Colon (tissue), 2 donors: ENCODE results near the gene APOL6.

Experiments used
- FAIRE-seq: peaks from 2 replicates; lab custom pipeline; 2012; peaks lifted over from hg19 to GRCh38; lab: Jason Lieb, UNC
- donor health status: control.
- donor health status: control.

APOL6 gene, protein sequence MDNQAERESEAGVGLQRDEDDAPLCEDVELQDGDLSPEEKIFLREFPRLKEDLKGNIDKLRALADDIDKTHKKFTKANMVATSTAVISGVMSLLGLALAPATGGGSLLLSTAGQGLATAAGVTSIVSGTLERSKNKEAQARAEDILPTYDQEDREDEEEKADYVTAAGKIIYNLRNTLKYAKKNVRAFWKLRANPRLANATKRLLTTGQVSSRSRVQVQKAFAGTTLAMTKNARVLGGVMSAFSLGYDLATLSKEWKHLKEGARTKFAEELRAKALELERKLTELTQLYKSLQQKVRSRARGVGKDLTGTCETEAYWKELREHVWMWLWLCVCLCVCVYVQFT

DNA sequence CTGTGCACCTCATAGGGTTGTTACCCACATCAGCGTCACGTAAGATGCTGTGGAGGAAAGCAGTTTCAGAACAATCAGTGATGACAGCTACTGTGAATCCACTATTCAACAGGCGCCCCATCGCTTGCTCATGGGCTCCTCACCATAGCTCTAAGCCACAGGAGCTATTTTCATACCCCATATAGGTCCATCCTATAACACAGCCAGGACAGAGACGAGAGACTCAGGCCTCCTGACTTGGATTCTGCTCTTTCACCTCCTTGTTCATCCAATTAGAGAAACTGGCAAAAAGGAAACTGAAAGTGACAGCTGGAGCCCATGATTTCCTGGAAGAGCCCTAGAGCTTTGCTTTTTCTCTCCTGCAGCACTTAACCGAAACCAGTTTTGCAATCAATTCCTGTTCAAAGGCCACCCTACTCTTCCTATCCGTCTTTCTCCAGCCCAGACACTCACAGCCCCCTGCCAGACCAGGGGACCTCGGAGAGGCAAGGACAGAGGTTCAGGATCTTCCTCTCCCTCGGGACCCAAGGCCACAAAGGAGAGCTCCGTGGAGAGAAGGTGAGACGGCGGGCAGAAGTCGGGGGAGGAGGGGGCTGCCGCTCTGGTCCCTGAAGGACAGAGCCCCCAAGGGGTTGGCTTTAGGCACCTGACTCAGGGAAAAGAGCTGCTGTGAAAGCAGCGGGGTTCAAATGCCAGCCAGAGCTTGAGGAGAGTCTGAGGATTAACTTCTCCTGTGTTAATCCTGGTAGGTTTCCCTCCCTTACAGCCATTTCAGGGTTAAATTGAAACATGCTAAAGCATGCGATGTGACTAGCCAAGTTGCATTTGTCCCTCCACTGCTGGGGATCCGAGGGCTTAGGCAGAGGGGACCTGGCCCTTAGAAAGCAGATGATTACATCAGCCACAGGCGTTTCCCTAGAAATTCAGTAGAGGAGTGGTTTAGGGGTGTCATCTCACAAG lies at the start of gene APOL6:
Gene APOL6 (plus strand): TSS at position 381 of the 960 bp plus-strand sequence. CDS start 7,980 bp downstream, outside the sequence.
- FAIRE-seq = no peak

DNA sequence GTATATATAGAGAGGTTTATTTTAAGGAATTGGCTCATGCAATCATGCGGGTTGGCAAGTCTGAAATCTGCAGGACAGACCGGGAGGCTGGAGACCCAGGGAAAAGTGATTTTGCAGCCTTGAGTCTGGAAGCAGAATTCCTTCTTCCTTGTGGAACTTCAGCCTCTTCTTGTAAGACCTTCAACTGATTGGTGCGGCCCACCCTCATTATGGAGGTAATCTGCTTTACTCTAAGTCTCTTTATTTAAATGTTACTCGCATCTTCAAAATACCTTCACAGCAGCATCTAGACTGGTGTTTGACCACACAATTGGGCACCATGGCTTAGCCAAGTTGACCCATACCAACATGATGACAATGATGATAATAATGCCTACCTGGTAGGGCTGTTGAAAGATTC lies 48.9 kb upstream of the APOL6 start:
- no peak for FAIRE-seq

DNA sequence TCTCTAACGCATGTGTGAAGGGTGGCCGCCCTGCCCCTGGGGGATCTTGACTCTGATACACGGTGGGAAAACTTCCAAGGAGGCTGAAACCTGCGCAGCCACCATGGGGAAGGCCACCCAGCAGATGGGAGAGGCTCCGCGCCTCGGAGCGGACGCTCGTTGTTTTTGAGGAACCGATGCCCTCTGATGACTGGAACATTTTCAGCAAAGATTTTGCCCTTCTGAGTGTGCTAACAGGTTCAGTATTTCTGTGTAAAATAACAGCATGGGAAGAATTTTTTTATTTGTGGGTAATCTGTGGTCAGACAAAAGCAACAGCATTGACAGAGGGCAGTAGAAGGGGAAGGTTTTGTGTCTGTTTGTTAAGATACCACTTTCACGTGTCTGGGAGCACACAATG lies 47.8 kb upstream of the APOL6 start:
- FAIRE-seq = no peak

DNA sequence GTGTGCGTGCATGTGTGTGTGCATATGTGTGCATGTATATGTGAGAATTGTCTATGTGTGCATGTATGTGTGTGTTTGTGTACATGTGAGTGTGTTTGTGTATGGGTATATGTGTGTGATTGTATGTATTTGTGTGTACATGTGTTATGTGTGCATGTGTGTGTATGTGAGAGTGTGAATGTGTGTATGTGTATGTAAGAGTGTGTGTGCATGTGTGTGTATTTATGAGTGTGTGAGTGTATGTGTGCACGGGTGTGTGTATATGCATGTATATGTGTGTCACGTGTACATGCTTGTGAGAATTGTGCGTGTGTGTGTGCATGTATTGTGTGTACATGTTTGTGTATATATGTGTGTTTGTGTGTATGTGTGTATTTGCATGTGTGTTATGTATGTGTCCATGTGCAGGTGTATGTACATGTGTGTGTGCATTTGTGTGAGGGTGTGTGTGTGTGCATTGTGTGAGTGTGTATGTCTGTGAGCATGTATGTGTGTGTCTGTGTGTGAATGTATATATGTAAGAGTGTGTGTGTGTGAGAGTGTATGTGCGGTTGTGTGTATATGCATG lies 47.1 kb upstream of the APOL6 start:
- FAIRE-seq = no peak

DNA sequence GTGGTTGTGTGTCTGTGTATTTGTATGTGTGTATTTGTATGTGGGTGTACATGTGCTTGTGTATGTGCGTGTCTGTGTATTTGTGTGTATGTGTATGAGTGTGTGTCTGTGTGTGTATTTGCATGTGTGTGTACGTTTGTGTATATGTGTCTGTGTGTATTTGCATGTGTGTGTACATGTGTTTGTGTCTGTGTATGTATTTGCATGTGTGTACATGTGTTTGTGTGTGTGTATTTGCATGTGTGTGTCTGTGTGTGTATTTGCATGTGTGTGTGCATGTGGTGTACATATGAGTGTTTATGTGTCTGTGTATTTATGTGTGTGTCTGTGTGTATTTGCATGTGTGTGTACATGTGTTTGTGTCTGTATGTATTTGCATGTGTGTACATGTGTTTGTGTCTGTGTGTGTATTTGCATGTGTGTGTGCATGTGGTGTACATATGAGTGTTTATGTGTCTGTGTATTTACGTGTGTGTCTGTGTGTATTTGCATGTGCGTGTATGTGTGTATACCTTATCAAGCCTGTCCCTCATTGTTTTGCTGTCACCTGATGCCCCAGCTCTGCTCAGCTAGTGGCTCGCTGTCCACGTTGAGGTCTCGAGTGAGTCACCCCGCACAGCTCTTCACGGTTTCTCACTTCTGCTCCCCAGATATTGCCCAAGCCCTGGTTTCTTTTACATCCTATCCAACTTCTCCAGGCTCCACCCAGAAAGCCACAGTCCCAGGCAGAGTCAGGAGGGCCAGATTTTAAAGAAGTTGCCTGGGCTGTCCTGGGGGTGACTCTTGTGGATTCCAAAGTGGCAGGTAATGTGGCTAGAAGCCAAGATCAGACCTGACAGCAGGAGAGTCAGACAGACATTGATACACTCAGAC lies 46.3 kb upstream of the APOL6 start:
- FAIRE-seq = no peak

DNA sequence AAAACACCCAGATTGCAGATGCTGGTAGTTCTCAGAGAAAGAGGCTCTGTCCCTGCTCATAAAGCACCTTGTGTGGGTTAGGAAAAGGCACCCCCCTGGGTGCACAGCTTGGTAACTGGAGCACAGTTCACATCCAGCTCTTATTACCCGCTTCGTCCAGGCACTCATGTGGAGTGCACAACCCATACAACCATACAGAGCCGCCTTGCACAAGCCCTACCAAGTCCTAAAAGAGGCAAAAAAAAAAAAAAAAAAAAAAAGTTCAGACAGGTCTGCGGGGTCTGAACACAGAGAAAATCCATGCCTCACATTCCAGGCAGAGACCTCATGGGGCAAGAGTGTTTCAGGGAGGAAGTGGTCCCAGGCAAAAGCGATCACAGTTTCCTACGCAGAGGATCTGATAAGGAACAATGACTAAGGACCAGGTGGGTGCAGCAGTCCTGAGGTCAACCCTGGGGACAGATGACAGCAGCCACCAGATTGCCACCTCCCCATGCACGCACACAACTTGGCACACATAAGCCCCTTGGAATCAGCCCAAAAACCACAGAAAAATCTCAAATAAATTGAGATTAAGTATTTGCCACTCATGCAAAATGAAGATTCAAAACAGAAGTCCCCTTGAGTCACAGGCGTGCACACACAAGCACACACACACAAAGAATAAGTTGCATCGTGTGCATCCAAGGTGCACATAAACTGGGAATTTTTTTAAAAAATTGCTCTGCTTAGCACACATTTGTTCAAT lies 43.5 kb upstream of the APOL6 start:
- no peak for FAIRE-seq

DNA sequence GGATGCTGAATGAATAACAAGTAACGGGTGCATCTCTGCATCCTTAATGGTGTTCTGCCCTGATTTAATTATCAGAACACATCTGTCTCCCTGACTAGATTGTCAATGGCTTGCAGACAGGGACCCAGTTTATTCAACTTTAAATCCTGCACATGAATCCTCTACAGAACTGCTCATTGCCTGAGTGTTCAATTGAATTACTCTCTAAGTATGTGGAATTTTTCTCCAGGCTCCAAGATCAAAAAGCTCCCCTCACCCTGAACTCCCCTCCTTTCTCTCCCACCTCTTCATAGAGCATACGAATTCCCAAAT lies 42.9 kb upstream of the APOL6 start:
- no peak for FAIRE-seq

DNA sequence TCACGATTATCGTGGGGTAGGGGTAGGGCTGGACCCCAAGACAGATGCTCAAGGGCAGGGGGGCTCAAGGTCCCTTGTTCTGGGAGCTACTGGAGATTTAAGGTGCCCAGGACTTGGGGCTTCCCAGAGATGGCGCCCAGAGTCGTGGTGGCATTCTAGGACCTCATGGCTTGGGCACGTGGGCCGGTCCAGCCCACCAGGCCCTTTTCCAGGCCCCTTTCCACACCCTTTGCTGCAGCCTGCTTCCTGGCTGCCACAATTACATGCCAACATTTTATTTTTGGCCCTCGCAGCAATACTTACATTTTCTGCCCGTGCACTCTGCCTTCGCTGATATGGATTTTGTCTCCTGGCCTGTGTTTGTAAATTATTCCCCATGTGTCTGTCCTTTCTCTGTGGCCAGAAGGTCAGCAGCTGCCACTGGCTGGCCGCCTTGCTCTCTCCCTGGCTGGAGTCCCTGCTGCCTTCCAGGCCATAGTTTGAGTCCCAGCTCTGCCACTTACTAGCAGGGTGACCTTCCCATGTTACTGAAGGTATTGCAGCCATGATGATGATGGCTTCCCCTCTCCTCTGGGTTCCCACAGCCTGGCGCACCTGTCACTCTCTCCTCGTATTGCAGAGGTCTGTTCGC lies 42.3 kb upstream of the APOL6 start:
- FAIRE-seq = no peak

DNA sequence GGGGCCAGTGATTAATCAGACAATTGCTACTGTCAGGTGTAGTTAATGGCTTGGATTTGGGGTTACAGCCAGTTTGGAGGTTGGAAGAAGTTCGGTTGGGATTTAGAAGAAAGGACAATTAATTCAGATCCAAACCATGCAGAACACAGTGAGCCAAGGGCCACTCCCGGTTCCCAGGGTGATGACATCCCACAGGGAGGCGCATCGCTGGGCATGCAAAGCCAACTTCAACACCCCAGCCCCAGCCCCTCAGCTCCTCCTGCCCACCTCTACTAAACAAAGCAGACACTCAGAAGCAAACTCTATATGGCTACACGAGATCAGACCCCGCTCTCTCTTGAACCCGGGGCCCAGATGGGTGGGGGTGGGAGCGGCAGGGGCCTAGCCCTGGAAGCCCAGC lies 41.3 kb upstream of the APOL6 start:
- no peak for FAIRE-seq

DNA sequence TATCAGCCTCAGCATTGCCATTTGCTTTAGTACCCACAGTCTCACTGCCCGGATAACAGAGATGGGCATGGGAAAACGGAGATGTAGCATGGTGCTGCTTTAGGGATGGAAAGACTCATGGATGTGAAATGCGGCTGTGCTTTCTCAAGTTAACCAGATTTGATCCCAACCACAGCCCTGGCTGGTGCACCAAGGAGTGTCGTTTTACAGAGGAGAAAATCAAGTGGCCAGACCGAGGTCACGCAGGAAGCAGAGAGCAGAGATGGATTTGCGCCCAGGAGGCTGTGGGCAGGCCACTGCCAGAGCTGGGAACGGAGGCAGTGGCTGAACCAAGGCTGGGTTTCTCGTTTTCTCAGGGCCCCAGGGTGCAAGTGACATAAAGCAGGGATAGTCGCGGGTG lies 40.2 kb upstream of the APOL6 start:
- FAIRE-seq = no peak

DNA sequence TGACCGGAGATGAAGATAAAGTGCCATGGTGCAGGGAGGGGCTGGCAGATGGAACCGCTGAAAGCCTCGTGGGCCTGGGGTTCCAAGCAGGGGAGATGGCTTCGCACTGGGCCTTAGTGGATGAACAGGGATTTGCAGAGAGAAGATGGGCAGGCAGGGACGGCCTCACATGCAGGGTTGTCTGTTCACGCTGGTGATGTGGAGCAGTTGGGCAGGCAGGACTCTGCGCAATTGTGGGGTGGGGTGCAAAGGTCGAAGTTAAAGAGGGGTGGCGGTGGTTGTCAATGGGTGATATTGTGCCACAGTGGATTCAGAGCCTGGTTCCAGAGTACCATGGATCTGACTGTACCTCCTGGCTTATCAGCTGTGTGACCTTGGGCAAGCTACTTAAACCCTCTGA lies 39.0 kb upstream of the APOL6 start:
- FAIRE-seq = no peak

DNA sequence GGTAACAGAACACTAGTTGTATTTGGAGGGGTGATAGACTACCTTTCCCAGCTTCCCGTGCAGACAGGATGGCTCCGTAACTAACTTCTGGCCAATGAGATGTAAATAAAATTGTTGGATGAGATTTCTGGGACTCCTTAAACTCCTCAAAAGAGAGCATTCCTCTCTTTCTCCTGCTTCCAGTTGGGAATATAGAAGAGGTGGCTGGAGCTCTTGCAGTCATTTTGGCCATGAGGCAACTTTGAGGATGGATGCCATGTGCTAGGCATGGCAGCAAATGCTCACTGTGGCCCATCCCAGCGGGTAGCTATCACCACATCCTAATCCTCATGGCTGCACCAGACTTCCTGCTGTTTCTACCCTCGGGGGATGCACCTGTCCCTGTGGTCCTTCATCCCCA lies 38.5 kb upstream of the APOL6 start:
- no peak for FAIRE-seq

DNA sequence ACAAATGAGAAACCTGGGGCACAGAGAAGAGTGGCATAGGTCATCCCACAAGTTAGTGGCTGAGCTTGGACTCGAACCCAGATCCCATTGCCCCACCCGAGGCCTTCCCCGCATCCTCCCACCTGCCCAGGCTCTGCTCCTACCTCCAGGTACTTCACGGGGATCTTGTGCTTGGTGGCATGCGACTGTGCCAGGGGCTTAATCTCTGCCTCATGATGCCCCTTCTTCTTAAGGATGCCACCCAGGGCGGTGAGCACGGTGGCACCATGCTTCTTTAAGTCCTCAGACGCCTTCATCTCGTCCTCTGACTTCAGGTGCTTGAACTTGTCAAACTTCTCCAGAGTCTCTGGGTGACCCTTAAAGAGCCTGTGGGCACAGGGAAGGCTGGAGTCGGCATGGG lies 37.5 kb upstream of the APOL6 start:
- FAIRE-seq = no peak

DNA sequence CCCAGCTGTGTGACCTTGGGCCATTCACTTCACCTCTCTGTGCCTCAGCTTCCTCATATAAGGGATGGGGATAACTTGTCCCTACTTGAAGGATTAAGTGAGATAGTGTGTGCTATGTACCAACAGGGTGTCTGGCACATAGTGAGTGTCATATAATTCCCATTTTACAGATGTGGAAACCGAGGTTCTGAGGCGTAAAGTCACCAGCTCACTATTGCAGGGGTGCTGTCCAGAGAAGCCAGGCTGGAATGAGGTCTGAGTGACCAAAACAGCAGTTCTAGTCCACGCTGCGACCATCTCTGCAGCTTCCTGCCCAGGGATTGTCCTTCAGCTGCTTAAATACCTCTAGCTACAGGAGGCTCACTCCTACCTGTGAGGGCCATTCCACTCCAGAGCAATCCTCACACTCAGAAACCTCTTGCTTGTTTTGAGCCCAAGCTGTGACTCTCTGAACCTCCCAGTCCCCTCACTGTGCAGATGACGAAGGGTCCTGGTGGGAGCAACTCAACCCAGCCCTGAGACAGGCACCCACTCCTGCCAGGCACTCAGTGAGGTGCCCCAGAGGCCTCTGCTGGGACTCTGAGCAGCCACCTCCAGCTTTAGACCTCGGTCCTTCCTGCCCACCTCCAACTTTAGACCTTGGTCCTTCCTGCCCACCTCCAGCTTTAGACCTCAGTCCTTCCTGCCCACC lies 36.9 kb upstream of the APOL6 start:
- FAIRE-seq = no peak

DNA sequence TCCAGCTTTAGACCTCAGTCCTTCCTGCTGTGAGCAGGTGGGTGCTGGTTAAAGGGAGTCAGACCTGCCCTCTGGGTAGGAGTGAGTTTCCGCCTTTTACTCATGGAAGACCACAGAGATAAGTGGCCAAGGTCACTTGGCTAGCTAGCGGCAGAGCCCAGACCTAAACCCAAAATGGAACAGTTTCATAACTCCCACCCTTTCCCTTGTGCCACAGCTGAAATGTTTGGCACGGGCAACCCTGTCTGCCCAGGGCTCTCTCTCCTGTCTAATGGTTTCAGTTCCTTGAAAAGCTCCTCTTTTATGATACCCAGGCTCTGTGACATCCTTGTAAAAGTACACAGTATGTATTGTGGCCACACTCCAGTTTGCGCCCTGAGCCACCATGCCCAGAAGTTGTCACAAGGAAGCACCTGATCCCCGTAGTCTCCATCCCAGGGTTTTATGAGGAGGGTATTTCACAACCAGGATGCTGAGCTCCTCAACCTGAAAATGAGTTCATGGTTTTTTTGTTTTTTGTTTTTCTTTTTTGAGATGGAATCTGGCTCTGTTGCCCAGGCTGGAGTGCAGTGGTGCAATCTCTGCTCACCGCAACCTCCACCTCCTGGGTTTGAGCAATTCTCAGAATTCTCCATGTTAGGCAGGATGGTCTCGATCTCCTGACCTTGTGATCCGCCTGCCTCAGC lies 36.2 kb upstream of the APOL6 start:
- no peak for FAIRE-seq

DNA sequence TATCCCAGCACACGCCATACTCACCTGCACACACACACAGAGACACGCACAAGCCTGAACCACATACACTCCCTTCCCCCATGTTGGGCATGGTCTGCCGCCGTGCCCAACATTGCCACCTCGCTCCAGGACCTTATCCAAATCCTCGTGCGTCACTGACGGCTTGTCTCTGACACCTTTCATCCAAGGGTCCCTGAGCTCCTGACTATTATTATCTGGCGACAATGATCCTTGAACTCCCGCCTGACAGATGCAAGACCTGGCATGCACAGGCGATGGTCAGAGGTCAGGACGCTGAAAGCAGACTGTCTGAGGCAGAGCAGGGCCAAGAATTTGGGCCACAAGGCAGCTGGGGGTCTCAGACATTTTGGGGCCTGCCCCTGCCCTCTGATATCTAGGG lies 35.3 kb upstream of the APOL6 start:
- no peak for FAIRE-seq

DNA sequence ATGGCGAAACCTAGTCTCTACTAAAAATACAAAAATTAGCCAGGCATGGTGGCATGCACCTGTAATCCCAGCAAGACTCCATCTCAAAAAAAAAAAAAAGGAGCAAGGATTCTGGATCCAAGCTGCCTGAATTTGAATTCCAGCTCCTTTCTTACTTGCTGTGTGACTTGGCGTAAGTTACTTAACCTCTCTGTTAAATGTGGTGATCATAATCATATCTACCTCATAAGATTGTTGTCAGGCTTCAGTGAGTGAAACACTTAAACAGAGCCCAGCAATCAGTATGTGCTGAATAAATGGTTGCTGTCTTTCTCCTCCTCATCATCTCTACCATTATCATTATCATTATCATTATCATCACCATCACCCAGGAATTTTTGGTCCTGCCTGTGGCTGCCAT lies 33.8 kb upstream of the APOL6 start:
- FAIRE-seq = no peak

DNA sequence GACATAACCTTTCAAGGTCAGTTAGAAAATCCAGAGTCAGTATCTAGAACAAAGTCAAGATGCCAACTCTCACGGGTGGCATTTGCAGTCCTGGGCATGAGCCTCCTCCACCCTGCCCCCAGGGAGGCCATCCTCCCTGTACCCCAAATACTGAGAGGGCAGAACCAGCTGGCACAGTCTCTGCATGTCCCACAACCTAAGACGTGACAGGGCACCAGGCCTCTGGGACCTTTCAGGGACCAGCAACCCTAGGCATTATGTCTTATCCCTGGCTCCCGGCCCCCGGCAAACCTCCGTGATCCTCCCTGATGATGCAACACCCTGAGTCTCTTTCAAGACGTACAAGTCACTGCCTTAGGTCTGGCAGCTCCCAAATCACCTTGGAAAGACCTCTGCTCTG lies 33.1 kb upstream of the APOL6 start:
- no peak for FAIRE-seq

DNA sequence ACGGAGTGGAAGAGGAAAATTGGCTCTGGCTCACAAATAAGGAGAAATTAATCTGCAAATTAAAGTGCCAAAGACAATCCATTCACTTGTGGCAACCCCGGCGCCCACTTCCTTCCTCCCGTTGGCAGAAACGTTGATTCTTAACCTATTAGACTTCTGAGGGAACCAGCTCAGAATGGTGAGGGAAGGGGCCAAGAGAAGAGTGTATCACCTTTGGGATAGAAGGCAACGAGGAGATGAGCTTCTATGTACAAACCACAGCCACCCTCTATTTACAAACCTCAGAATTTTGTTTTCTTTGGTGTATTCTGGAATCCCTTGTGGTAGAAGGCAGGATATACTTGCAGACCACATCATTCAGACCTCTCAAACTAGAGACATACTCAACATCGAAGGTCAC lies 32.2 kb upstream of the APOL6 start:
- no peak for FAIRE-seq
